ENCODE results near the gene PGC. TPM values are rescaled to one million over a fixed set of nuclear protein-coding genes. Genes with fewer than 3 reads are reported as not detected.

Gene PGC
- total RNA-seq, 1 experiment from 2014 or later = not detected

GRCh38 chr6:41791984-41792383, 44.8 kb upstream of the PGC start:
- Histone ChIP-seq H2BK120ac (ENCODE audit: low read depth, low read length, poor library complexity, severe bottlenecking) (no peak overlapping the region), H4K8ac (replicated peaks; ENCODE audit: insufficient read length, low read depth, low read length) (no peak overlapping the region), H3K56ac (ENCODE audit: insufficient read length, low read depth, low read length) (no peak overlapping the region), H3K27me3 (ENCODE audit: insufficient read depth, low read length) (no peaks in the 10 kb centered on the region), H3K4me1 (ENCODE audit: insufficient read depth, low read length) (no peaks in the 10 kb centered on the region), H3K9ac (ENCODE audit: extremely low read depth, insufficient read length, low read length) (no peak overlapping the region), H4K91ac (ENCODE audit: insufficient read length, low read depth, low read length) (no peak overlapping the region), H3K27ac (ENCODE audit: insufficient read length, low read depth, low read length) (no peak overlapping the region), H3K18ac (ENCODE audit: insufficient read length, low read depth, low read length) (no peak overlapping the region), H4K5ac (ENCODE audit: insufficient read length, low read depth, low read length) (no peak overlapping the region), H4K20me1 (ENCODE audit: control insufficient read depth, insufficient read depth, insufficient read length) (no peaks in the 10 kb centered on the region), H3K9me3 (ENCODE audit: control insufficient read depth, low read depth, low read length) (no peaks in the 10 kb centered on the region), H3K4ac (ENCODE audit: low read depth, low read length) (no peak overlapping the region), H2AK5ac (ENCODE audit: insufficient read length, low read length) (no peak overlapping the region), H2BK15ac (ENCODE audit: low read depth, low read length) (no peak overlapping the region), H3K14ac (ENCODE audit: insufficient read depth, low read length) (no peak overlapping the region), H3K4me2 (ENCODE audit: insufficient read depth, insufficient read length, low read length) (no peak overlapping the region), H2BK20ac (ENCODE audit: low read depth, low read length, poor library complexity, severe bottlenecking) (no peak overlapping the region), H3K79me1 (ENCODE audit: insufficient read depth, low read depth, low read length, poor library complexity, severe bottlenecking) (no peaks in the 10 kb centered on the region), H3K23me2 (ENCODE audit: insufficient read length, low read depth, low read length, poor library complexity, severe bottlenecking) (peaks cover 3% of the 10 kb centered on the region), H3K23ac (ENCODE audit: insufficient read length, low read depth, low read length) (no peak overlapping the region), H2AFZ (ENCODE audit: low read length) (no peak overlapping the region), H3K79me2 (ENCODE audit: insufficient read depth, low read length) (peaks cover 2% of the 10 kb centered on the region; the same call in 1 of the 2 replicates), H2BK12ac (ENCODE audit: insufficient read length, low read depth, low read length) (no peak overlapping the region), H3T11ph (ENCODE audit: low read length) (no peak overlapping the region), H2BK5ac (ENCODE audit: insufficient read length, low read length) (no peak overlapping the region)
- peaks cover 12 to 52% (median 32%) of the 10 kb centered on the region in 3 experiments; a peak in 6 of 7 replicates for H3K36me3 Mint-ChIP-seq (ENCODE audit: insufficient read depth in 1 of 3, low read depth in 3 of 3)
- H3K9me3 Mint-ChIP-seq = no peaks in the 10 kb centered on the region; a peak in 2 of 5 replicates
- H3K27ac Mint-ChIP-seq = no peak overlapping the region; a peak in 1 of 7 replicates
- no peak for DNase-seq
- WGBS (ENCODE audit: extremely low coverage, insufficient read length, low lambda C conversion rate) = no CpG with 5 or more reads among the region's 4 CpGs
- TF ChIP-seq, protein P1, sequence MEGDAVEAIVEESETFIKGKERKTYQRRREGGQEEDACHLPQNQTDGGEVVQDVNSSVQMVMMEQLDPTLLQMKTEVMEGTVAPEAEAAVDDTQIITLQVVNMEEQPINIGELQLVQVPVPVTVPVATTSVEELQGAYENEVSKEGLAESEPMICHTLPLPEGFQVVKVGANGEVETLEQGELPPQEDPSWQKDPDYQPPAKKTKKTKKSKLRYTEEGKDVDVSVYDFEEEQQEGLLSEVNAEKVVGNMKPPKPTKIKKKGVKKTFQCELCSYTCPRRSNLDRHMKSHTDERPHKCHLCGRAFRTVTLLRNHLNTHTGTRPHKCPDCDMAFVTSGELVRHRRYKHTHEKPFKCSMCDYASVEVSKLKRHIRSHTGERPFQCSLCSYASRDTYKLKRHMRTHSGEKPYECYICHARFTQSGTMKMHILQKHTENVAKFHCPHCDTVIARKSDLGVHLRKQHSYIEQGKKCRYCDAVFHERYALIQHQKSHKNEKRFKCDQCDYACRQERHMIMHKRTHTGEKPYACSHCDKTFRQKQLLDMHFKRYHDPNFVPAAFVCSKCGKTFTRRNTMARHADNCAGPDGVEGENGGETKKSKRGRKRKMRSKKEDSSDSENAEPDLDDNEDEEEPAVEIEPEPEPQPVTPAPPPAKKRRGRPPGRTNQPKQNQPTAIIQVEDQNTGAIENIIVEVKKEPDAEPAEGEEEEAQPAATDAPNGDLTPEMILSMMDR (conservative IDR thresholded peaks at IDR 0.05) = no peak
- H3K4me1 Mint-ChIP-seq = peaks cover 0 to 2% of the 10 kb centered on the region in 2 experiments; a peak in 1 of 4 replicates
- no peaks in the 10 kb centered on the region for H3K27me3 Mint-ChIP-seq (ENCODE audit: low read depth)
- no peak overlapping the region for H3K4me3 Mint-ChIP-seq

All from H9 (cell line).